Right forelimb (tissue), 1 donor: ENCODE results near the gene CD53.
"Not testable (repeated sequence)": the region's sequence is repeated elsewhere in the genome, so short reads cannot be mapped to it uniquely, and the experiment has no call there.

Source experiments
- DNase-seq: peaks from one replicate; pipeline ENCODE4 v3.0.0-alpha.2; 2018

Gene CD53

GRCh38 chr1:110872745-110873720 lies at the start of gene CD53:
CD53 (plus strand) TSS chr1:110873148; CDS start chr1:110891409, 18,261 bp downstream.
- DNase-seq = no peak

GRCh38 chr1:110824192-110824591 lies 48.8 kb upstream of the CD53 start:
- DNase-seq = no peak

DNA sequence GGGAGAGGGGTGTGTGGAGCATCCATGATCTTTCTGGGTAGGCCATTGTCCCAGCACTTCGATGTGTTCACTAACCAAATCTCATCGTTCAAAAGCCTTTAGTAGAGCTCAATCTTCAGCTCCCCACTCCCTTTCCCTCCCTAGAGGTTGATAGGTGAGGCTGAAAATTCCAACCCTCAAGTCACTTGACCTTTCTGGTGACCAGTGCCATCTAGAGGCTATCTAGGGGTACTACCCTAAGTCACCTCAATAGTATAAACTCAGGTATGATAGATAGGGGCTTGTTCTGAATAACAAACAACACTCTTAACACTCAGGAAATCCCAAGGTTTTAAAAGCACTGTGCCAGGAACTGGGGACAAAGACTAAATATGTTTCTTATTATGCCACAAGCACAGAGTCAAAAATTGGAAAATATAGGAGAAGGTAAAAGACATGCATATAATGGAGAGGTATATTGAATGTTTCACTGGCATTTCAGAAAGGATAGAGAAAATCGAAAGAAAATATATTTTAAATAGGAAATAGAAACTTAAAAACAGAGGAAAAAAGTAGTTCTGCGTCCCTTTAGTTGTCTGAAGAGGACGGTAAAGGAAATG lies 42.9 kb upstream of the CD53 start:
- DNase-seq = no peak

DNA sequence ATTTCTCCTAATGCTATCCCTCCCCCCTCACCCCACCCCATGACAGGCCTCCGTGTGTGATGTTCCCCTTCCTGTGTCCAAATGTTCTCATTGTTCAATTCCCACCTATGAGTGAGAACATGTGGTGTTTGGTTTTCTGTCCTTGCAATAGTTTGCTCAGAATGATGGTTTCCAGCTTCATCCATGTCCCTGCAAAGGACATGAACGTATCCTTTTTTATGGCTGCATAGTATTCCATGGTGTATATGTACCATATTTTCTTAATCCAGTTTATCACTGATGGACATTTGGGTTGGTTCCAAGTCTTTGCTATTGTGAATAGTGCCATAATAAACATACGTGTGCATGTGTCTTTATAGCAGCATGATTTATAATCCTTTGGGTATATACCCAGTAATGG lies 39.2 kb upstream of the CD53 start:
- DNase-seq = not testable (repeated sequence)

- DNase-seq = no peak
Measured at GRCh38 chr1:110846861-110847260, 26.1 kb upstream of the CD53 start.

DNA sequence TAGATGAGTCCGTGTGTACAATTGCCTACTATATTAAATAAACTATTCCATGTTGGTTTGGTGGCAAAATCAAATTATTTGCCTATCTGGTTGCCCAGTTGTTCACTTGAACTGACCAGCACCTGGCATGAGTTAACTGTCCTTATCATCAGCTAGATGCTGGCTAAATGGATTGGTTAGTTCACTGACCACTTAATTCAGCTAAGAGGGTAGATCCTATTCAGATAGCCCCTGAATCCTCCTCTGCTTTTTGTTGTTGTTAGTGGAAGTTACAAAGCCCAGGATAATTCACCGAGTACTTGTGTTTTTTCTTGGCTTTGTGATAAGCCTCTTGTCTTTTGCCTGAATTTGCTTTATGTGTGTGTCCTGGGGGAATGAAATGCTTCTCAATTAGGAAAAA lies 22.8 kb upstream of the CD53 start:
- DNase-seq = no peak

DNA sequence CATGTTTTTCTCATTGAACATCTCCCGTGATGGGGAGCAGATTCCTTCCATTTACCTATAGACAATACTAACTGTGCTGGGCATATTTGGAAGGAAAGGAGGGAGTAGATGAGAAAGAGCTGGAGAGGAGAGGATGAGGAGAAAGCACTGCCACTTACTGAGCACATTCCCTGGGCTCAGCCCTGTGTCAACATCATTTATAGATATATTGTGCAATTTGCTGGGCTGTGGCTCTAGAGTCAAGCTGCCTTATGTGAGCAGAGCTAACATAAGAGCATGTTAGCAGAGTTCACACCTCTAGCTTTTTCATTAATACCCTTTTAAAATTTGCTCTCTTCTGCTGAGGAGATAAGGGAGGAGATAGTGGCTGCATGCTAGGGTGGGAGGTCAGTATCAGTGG lies 22.3 kb upstream of the CD53 start:
- no peak for DNase-seq

GRCh38 chr1:110853135-110853534 lies 19.8 kb upstream of the CD53 start:
- DNase-seq = no peak

- DNase-seq = no peak
Measured at GRCh38 chr1:110856410-110856809, 16.5 kb upstream of the CD53 start.

DNA sequence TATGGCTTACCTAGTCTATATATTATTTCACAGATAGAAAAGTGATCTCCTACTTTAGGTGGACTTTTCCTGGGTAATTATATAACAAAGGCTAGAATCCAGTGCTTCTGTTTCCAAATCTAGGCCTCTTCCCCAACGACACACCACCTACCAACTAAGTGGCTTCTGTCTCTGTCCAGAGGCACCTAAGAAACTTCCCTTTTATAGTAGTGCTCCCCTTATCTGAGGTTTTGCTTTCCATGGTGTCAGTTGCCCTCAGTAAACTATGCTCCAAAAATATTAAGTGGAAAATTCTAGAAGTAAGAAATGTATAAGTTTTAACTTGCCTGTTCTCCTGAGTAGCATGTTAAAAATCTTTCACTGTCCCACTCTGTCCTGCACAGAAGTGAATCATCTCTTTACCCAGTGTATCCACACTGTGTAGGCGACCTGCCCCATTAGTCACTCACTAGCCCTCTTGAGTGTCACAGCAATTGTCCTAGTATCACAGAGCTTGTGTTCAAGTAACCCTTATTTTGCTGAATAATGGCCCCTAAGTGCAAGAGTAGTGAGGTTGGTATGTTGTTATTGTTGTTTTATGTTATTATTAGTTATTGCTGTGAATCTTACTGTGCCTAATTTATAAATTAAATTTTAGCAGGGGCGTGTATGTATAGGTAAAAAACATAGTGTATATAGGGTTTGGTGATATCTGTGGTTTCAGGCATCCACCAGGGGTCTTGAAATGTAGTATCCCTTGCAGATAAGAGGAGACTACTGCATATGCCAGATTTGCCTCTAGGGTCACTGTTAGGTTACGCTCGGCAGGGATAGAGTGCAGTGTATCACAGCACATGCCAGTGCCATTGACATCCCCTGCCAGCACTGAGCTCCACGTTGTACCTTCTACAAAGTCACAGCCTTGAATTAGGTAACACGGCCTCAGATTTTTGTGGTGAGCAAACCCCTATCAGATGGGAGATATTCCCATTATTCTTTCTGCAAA lies 14.7 kb upstream of the CD53 start:
- DNase-seq = no peak

- DNase-seq = no peak
Measured at GRCh38 chr1:110859062-110859461, 13.9 kb upstream of the CD53 start.

GRCh38 chr1:110860174-110860573 lies 12.8 kb upstream of the CD53 start:
- DNase-seq = no peak

GRCh38 chr1:110860620-110861019 lies 12.3 kb upstream of the CD53 start:
- not testable (repeated sequence) for DNase-seq

DNA sequence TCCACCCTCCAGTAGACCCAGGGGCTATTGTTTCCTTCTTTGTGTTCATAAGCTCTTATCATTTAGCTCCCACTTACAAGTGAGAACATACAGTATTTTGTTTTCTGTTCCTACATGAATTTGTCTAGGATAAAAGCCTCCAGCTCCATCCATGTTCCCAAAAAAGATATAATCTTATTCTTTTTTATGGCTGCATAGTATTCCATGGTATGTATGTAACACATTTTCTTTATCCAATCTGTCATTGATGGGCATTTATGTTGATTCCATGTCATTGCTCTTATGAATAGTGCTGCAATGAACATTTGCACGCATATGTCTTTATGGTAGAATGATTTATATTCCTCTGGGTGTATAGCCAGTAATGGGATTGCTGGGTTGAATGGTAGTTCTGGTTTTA lies 11.0 kb upstream of the CD53 start:
- DNase-seq = not testable (repeated sequence)

DNA sequence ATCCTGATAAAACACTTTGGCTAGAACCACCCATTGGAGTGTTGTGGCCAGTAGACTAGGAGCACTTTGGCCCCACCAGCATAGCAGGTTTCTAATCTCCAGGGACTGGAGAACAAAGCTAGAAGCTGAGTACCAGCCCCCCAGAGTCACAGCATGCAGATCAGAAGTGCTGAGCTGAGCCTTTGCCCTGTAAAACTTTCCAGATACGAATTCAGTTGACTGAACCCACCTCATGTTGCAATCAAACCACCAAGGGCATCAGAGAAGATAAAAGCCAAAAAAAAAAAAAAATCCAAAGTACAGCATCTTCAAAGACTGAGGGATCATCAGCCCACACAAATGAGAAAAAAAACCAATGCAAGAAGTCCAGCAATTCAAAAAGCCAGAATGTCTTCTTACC lies 8.7 kb upstream of the CD53 start:
- DNase-seq = no peak

GRCh38 chr1:110870721-110871388 lies 2.1 kb upstream of the CD53 start:
- DNase-seq = no peak

DNA sequence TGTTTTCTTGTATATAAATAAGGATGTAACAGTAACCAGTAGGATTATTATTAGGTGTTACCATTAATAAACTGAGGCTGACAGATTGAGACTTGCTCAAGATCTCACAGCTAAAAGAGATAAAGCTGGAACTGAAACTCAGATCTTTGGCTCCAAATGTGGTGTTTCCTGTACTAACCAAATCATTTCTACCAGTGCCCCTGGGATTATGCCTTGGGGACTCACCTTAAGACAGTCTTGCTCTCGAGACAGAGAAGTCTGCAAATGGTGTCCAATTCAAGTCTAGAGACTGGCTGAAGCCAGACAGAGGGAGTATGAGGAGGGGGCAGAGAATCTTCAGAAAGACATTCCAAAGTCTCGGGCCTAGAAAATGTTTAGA lies 593 bp upstream of the CD53 start:
- no peak for DNase-seq

DNA sequence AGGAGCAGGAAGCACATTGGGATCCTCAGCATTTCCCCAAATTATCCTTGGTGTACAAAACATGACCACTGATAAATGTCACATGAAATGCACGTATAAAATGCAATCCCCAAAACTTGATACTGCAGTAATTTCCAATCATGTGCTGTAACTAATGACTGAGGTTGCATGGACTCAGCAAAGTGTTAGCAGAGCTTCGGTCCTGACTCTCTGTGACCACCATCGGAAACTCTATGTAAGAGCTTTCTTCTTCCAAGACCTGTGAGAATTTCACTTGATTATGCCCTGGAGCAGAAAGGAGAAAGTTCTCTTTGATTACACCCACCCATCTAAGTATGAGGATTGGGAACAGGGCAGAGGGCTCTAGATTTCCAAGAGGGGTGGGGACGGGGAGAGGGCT lies 908 bp downstream of the CD53 start:
- no peak for DNase-seq

DNA sequence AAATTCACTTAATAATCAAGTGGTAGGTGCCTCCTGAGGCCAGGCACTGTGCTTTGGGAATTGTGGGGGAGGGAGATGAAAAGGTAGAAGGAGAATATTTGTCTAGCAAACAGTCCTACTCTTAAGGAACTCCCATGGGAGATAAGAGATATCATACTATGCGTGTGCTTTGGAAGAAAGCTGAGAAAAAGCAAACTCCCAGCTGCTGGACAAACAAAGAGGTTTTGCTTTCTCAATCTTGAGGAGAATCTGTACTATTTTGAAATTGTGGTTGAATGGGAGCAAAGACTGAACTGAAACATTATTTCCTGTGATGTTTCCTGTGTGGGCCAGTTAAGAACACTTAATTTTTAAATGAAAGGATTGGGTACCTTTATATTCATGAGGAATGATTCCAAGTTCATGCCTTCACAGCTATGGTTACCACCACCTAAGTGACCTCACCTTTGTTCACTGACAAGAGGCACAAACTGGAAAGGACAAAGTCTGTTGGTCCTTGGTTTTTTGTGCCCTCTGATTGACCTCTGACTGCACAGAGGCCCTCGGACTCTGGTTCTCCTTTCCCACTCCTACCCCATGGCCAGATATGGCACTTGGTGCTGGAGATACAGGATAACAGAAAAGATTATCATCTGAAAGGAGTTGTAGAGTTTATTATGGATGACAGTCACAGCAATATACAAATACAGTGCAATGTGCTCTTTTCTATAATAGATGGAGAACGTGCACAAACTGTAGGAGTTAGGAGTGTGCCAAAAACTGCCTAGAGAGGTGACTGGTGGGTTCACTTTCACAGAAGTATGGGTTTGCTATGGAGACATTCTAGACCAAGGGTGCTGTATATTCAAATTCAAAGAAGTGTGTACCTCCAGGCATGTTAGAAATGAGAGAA lies 1.6 kb downstream of the CD53 start:
- no peak for DNase-seq

GRCh38 chr1:110875216-110875731 lies 2.3 kb downstream of the CD53 start:
- no peak for DNase-seq

DNA sequence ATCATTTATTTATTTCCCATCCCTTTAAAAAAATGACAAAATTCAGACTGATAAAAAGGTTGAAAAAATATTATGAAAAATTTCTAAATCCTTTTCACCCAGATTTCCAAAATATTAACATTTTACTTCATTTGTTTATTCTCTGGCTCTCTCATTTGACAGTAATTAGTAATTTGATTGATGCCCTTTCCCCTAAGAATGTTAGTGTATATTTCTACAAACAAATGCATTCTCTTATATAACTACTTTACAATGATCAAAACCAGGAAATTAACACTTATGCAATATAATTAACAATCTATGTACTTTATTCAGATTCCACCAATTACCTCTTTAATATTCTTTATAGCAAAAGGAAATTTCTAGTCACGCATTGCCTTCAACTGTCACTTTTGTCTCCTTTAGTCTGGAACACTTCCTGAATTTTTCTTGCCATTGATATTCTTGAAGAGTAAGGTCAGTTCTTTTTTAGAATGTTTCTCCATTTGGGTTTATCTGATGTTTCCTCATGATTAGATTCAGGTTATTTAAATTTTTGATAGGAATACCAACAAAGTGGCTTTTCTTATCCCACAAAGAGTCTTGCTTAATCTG lies 3.9 kb downstream of the CD53 start:
- DNase-seq = no peak
